Upper lobe of left lung (tissue), 6 donors: ENCODE measurements around the gene ECEL1. TPM values are rescaled to one million over a fixed set of nuclear protein-coding genes. Genes with fewer than 3 reads are reported as not detected.

ENCODE experiments used
- ATAC-seq, 2 donors: fragments of 200-7000 bp; cut with Tn5 transposase; one replicate each; pipeline ENCODE4 v1.9.1; 2022; ENCODE audit warnings: mild to moderate bottlenecking in 2 of 2, moderate library complexity in 2 of 2; ENCODE audit not compliant: low FRiP score in 2 of 2
- DNase-seq, 2 donors: peaks; one replicate each; pipeline ENCODE4 v3.0.0-alpha.2; 2019 to 2020
- H3K27ac ChIP-seq, 4 donors: fragments of 200-600 bp; sonication (generic); one replicate each; pipeline ENCODE4 v1.5.1; 2016 to 2019
- H3K27me3 ChIP-seq, 4 donors: fragments of 200-600 bp; sonication (generic); one replicate each; pipeline ENCODE4 v1.5.1; 2017 to 2019
- H3K36me3 ChIP-seq, 4 donors: fragments of 200-600 bp; sonication (generic); one replicate each; pipeline ENCODE4 v1.5.1; 2016 to 2019
- H3K4me1 ChIP-seq, 4 donors: fragments of 200-600 bp; sonication (generic); one replicate each; pipeline ENCODE4 v1.5.1; 2018 to 2019
- H3K4me3 ChIP-seq, 4 donors: fragments of 200-600 bp; sonication (generic); one replicate each; pipeline ENCODE4 v1.5.1; 2017 to 2019; ENCODE audit warnings: mild to moderate bottlenecking in 2 of 4, moderate library complexity in 1 of 4
- H3K9me3 ChIP-seq, 4 donors: fragments of 200-600 bp; sonication (generic); one replicate each; pipeline ENCODE4 v1.5.1; 2018 to 2019
- EP300 ChIP-seq, 4 donors: sonication (generic); formaldehyde crosslinking; IDR thresholded peaks; one replicate each; pipeline ENCODE4 v1.5.1; 2017; ENCODE audit warnings: antibody characterized with exemption in 4 of 4, control low read depth in 2 of 4
- POLR2A ChIP-seq, 4 donors: fragments of 450-650 bp; IDR thresholded peaks; one replicate each; pipeline ENCODE4 v1.5.1; 2016 to 2017; ENCODE audit warnings: antibody characterized with exemption in 4 of 4, mild to moderate bottlenecking in 2 of 4
- POLR2AphosphoS5 ChIP-seq, 2 donors: sonication (generic); formaldehyde crosslinking; IDR thresholded peaks; one replicate each; pipeline ENCODE4 v1.5.1; 2017; ENCODE audit warnings: antibody characterized with exemption in 2 of 2
- WGBS, 2 donors: methylation state at CpG; one replicate each; pipeline ENCODE4 v1.1.5; 2017 to 2018; 5-methylcytosine and 5-hydroxymethylcytosine counted together
- total RNA-seq, 6 donors: library from RNA; depleted of rRNA in 4 of 6; stranded (reverse); fragments of >200 nt in 4 of 6; gene quantifications; one replicate each; pipeline versions ENCODE4 v1.1.0 to v1.2.1, GENCODE V29; 2016 to 2021
- TF ChIP-seq, protein P1 (sequence below), 6 experiments: fragments of 450-650 bp in 4 of 6; fragments of 200-600 bp in 2 of 6; sonication (generic) in 2 of 6; IDR thresholded peaks; one replicate each; pipeline ENCODE4 v1.5.1; 2016 to 2019; ENCODE audit warnings: antibody characterized with exemption in 6 of 6
- donor health status: DM: no; HTN: no; CAD: no; lungs with moderate emphysema.
- donor health status: DM: no; HTN: yes; CAD: no; lungs with severe emphysema.

The ECEL1 gene
- total RNA-seq, 6 donors from 2014 or later, result 0.14 to 0.40 TPM; not detected in 4

GRCh38 chr2:232498452-232498851, 10.8 kb upstream of the ECEL1 start:
- no peaks in the 10 kb centered on the region for H3K9me3 ChIP-seq
- no peak for ATAC-seq
- peaks cover 7 to 13% (median 12%) of the 10 kb centered on the region in 4 donors for H3K4me1 ChIP-seq
- DNase-seq, result no peak
- no peak overlapping the region for H3K4me3 ChIP-seq
- H3K36me3 ChIP-seq, result no peaks in the 10 kb centered on the region
- TF ChIP-seq, protein P1, sequence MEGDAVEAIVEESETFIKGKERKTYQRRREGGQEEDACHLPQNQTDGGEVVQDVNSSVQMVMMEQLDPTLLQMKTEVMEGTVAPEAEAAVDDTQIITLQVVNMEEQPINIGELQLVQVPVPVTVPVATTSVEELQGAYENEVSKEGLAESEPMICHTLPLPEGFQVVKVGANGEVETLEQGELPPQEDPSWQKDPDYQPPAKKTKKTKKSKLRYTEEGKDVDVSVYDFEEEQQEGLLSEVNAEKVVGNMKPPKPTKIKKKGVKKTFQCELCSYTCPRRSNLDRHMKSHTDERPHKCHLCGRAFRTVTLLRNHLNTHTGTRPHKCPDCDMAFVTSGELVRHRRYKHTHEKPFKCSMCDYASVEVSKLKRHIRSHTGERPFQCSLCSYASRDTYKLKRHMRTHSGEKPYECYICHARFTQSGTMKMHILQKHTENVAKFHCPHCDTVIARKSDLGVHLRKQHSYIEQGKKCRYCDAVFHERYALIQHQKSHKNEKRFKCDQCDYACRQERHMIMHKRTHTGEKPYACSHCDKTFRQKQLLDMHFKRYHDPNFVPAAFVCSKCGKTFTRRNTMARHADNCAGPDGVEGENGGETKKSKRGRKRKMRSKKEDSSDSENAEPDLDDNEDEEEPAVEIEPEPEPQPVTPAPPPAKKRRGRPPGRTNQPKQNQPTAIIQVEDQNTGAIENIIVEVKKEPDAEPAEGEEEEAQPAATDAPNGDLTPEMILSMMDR (IDR thresholded peaks at IDR 0.05), result no peak
- no peak for TF ChIP-seq POLR2AphosphoS5 (IDR thresholded peaks at IDR 0.05)
- TF ChIP-seq POLR2A (IDR thresholded peaks at IDR 0.05), result no peak
- no peak for TF ChIP-seq EP300 (IDR thresholded peaks at IDR 0.05)
- no peak overlapping the region for H3K27ac ChIP-seq
- peaks cover 0 to 19% (median 7%) of the 10 kb centered on the region in 4 donors for H3K27me3 ChIP-seq
- 90 to 94% methylated on average over 3 of the region's 3 CpGs for WGBS, 2 donors

DNA sequence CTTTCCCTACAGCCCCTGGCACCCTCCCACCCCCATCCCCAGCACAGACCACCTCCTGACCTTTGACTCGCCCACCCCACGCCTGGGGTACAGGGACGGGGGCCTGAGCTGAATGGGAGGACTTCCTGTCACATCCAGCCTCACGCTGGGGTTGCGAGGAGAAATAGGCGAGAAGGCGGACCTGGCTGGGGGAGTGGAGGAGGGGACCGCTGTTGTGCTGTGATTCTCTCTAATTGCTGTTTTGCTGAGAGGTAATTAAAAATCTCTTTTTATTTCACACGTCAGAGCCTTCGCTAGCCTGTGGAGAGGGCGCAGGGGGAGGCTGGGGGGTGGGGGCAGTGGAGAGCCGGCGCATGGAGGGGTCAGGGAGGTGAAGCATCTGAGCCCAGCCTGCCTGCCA, 9.7 kb upstream of the ECEL1 start:
- Histone ChIP-seq H3K27ac (no peak overlapping the region), H3K4me3 (no peak overlapping the region), H3K4me1 (peaks cover 0 to 2% (median under 1%) of the 10 kb centered on the region in 4 donors), H3K36me3 (no peaks in the 10 kb centered on the region), H3K9me3 (no peaks in the 10 kb centered on the region), H3K27me3 (peaks cover 0 to 8% (median under 1%) of the 10 kb centered on the region in 4 donors)
- TF ChIP-seq POLR2AphosphoS5 (IDR thresholded peaks at IDR 0.05), result no peak
- no peak for TF ChIP-seq POLR2A (IDR thresholded peaks at IDR 0.05)
- TF ChIP-seq, protein P1 (IDR thresholded peaks at IDR 0.05), result no peak
- no peak for TF ChIP-seq EP300 (IDR thresholded peaks at IDR 0.05)
- 54 to 73% methylated on average over 12 to 13 of the region's 13 CpGs for WGBS, 2 donors
- no peak for DNase-seq
- ATAC-seq, result no peak

DNA sequence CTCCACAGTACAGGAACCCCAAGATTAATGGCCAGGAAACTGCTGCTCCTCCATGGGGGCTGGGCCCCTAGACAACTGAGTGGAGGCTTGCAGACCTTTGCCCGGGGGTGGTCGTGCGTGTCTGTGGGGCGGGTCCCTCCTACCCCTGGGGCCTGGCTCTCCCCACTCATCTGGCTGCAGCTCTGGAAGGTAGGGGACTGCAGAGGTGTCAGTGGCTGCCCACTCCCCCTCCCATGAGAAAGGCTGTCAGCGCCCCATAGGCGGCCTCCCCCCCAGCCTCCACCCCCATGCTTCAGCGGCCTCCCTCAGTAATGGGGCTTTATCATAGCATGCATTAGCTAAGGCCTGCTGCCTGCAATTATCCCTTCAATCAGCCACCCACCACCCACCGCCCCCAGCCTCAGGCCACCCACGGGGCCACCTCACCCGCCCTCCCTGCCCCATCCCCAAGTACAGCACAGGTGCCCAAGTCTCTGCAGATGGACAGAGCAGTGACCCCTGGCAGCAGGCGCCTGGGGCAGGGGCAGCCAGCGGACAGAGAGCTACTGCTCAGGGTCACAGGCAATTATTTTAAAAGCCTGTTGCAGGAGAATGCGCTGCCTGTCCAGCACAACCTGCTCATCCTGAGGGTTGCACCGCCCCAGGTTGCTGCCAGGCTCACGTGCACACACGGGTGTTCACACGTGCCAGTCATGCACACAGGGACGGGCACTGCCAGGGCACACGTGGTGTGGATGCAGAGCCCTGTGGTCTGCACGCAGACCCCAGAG, 9.1 kb upstream of the ECEL1 start:
- Histone ChIP-seq H3K9me3 (no peaks in the 10 kb centered on the region), H3K4me3 (no peak overlapping the region), H3K27me3 (peaks cover 0 to 3% (median 0%) of the 10 kb centered on the region in 4 donors), H3K36me3 (no peaks in the 10 kb centered on the region), H3K27ac (no peak overlapping the region), H3K4me1 (no peaks in the 10 kb centered on the region)
- DNase-seq, result no peak
- no peak for ATAC-seq
- no peak for TF ChIP-seq EP300 (IDR thresholded peaks at IDR 0.05)
- TF ChIP-seq POLR2A (IDR thresholded peaks at IDR 0.05), result no peak
- TF ChIP-seq, protein P1 (IDR thresholded peaks at IDR 0.05), result no peak
- no peak for TF ChIP-seq POLR2AphosphoS5 (IDR thresholded peaks at IDR 0.05)
- WGBS, 2 donors, result 50 to 75% methylated on average over 1 to 17 of the region's 20 CpGs

GRCh38 chr2:232495292-232495691, 7.7 kb upstream of the ECEL1 start:
- Histone ChIP-seq H3K27ac (no peak overlapping the region), H3K27me3 (no peaks in the 10 kb centered on the region), H3K4me3 (no peak overlapping the region), H3K36me3 (no peaks in the 10 kb centered on the region), H3K9me3 (no peaks in the 10 kb centered on the region), H3K4me1 (no peaks in the 10 kb centered on the region)
- ATAC-seq (no peak), DNase-seq (no peak)
- TF ChIP-seq POLR2A (IDR thresholded peaks at IDR 0.05) (no peak), EP300 (IDR thresholded peaks at IDR 0.05) (no peak), POLR2AphosphoS5 (IDR thresholded peaks at IDR 0.05) (no peak)
- TF ChIP-seq, protein P1 (IDR thresholded peaks at IDR 0.05), result no peak
- WGBS, 2 donors, result 84 to 86% methylated on average over 7 of the region's 7 CpGs

- no peak for ATAC-seq
- H3K9me3 ChIP-seq, result no peaks in the 10 kb centered on the region
- DNase-seq, result no peak
- H3K4me1 ChIP-seq, result no peaks in the 10 kb centered on the region
- TF ChIP-seq POLR2A (IDR thresholded peaks at IDR 0.05) (no peak), POLR2AphosphoS5 (IDR thresholded peaks at IDR 0.05) (no peak), EP300 (IDR thresholded peaks at IDR 0.05) (no peak)
- TF ChIP-seq, protein P1 (IDR thresholded peaks at IDR 0.05), result no peak
- 91 to 92% methylated on average over 2 to 5 of the region's 5 CpGs for WGBS, 2 donors
- H3K27ac ChIP-seq, result no peak overlapping the region
- no peaks in the 10 kb centered on the region for H3K36me3 ChIP-seq
- no peaks in the 10 kb centered on the region for H3K27me3 ChIP-seq
- no peak overlapping the region for H3K4me3 ChIP-seq
Observed at GRCh38 chr2:232494542-232494941, 6.9 kb upstream of the ECEL1 start.
